HTERT RPE-1 (cell line): Measurements from ENCODE around the gene DTX1.
"Not testable (repeated sequence)": the region's sequence is repeated elsewhere in the genome, so short reads cannot be mapped to it uniquely, and the experiment has no call there.

Experiments
- in situ Hi-C: fragments of 300-500 bp; cut with MboI; formaldehyde crosslinking; loops from 4 replicates; pipeline ENCODE4 v1.14.3; 2020; ENCODE audit warnings: low sequenced_read_pairs

Gene DTX1

GRCh38 chr12:113111247-113111646 is 54.7 kb downstream of the DTX1 start:
- in situ Hi-C loops: no loop called here

GRCh38 chr12:113112043-113112899 is 55.7 kb downstream of the DTX1 start:
- in situ Hi-C loops: no loop called here

DNA sequence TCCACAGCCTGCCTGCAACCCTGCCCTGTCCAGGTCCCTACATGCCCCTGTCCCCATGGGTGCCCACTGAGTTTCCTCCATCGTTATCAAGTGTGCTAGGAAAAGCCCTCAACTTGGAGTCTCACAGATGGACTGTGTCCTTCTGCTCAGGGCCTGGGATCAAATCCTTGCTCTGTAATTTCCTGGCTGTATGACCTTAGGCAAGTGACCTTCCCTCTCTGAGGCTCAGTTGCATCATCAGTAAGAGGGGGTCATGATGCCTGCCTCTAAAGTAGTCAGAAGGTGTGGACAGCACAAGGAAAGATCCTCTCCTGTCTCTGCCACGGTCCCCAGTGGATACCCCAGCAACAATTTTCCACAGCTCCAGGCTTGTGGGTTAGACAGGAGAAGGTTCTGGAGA is 56.9 kb downstream of the DTX1 start:
- in situ Hi-C loops: no loop called here

GRCh38 chr12:113114447-113115178 is 58.1 kb downstream of the DTX1 start:
- in situ Hi-C loops: no loop called here

DNA sequence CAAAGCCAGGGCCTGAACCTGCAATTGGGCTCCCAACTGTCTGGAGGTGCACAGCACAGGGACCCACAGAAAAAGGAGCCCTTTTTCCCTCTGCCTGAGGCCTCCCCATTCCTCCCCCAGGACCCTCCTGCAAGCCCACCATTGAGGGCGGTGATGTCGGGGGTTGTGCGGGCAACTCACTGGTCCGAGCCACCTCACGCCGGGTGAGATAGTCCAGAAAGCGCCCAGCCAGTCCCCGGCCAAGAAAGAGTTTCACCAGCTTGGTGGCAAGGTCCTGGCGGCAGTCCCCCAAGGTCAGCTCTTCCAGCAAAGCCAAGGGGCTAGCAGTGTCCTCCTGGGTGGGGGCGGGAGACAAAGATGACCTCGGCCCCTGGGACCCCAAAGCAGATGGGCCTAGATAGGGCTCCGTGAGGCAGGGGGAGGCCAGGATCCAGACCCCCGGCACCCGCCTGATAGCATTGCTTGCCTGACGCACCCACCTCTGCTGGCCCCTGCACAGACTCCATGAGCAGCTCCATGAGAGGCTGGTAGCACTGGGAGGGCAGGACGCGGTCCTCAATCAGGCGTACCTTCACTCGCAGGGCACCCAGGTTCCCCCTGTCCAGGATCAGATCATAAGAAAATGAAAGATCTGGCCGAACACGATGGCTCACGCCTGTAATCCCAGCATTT is 59.1 kb downstream of the DTX1 start:
- in situ Hi-C loops: no loop called here

GRCh38 chr12:113116875-113117274 is 60.3 kb downstream of the DTX1 start:
- in situ Hi-C loops: no loop called here

GRCh38 chr12:113117684-113118083 is 61.2 kb downstream of the DTX1 start:
- in situ Hi-C loops: not testable (repeated sequence)

DNA sequence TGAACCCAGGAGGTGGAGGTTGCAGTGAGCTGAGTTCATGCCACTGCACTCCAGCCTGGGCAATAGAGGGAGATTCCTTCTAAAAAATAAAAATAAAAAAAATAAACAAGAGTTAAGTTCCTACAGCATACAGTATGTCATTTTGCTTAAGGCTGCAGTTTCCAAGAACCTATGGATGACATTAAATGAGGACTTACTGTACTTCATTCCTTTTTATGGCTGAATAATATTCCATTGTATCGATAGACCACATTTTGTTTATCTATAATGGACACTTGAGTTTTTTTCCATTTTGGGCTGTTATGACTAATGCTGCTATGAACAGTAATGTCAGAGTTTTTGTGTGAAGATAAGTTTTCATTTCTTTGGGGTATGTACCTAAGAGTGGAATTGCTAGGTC is 61.6 kb downstream of the DTX1 start:
- in situ Hi-C loops: no loop called here

GRCh38 chr12:113119980-113120669 is 63.6 kb downstream of the DTX1 start:
- in situ Hi-C loops: no loop called here

DNA sequence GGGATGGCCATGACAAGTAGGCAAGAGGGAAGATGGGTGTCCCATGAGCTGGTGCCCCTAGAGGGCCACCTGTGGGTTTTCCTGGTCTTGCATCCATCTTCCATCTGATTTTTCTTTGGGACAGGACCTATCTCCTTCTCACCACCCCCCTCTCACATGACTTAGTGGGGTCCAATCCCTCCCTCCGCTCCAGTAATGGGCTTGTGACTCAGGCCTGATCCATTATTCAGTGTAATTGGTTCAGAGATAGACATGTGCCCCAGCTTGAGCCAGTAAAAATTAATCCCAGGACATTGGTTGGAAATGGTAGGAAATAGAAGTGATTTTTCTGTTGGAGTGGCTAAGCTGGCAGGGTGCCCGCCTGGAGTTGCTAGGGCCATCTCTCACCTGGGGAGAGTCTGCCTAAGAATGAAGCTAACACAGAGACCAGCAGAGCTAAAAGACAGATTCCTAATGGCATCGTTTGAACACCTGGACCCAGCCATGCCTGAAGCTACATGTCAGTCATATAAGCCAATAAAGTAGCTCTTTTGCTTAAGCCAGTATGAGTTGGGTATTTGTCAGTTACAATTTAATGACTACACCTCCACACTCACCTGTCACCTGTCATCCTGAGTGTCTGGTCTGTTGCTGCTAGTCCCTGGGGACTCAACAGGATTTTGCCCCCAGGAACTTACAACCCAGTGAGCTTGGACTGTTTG is 64.3 kb downstream of the DTX1 start:
- in situ Hi-C loops: no loop called here

DNA sequence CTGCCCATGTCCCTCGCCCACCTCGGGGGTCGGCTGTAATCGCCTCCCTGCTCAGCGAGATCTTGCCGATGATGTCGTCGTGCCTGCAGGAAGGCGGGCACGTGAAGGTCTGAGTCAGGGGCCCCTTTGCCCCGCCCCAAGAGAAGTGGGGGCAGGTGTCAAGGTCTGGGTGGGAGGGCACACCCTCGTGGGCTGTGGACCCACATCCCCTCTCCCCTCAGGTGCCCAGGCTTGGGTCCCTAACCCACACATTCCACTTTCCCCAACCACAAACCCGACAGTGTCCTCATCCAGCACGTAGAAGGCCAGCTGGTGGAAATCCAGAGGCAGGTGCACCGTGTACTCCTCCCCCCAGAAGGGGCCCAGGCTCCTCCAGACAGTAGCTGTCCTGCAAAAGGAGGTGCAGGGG is 71.3 kb downstream of the DTX1 start:
- in situ Hi-C loops: no loop called here

GRCh38 chr12:113128802-113129663 is 72.5 kb downstream of the DTX1 start:
- in situ Hi-C loops: no loop called here

DNA sequence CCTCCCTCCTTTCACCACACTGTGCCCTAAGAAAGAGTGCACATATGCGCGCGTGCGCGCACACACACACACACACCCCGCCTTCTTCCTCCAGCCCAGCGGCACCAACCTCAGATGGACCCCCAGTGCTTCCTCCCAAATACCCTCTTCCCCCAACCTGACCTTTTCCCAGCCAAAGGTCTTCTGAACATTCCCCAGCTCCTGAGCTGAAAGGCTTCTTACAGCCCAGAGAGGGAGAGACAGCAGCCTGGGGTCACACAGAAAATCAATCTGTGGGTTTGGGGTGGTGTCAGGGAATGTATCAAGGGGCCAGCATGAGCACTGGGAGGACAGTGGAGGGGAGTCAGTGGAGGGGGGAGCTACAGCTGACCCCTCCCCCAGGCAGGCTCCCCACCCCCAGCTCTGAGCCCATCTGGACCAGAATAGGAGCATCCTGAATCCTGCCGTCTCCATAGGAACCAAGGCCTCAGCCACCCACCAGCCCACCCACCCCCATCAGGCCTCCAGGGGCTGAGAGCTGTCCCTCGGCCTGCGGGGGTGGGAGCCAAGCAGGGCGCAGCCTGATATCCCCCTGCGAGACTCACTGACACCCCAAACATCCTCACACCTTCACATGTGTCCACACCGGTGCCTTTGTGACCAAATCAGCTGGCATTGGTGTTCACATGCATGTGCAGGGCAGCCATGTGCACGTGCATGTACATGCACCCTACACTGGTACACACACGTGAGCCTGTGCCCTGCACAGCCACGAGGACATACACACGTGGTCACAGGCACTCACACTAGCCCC is 73.3 kb downstream of the DTX1 start:
- in situ Hi-C loops: no loop called here

GRCh38 chr12:113130457-113131135 is 74.1 kb downstream of the DTX1 start:
- in situ Hi-C loops: no loop called here

GRCh38 chr12:113131556-113131955 is 75.0 kb downstream of the DTX1 start:
- in situ Hi-C loops: no loop called here

GRCh38 chr12:113133036-113133435 is 76.5 kb downstream of the DTX1 start:
- in situ Hi-C loops: no loop called here

- in situ Hi-C loops: no loop called here
These were observed 77.1 kb downstream of the DTX1 start for GRCh38 chr12:113133666-113134065.

- in situ Hi-C loops: no loop called here
These were observed 77.5 kb downstream of the DTX1 start for GRCh38 chr12:113134071-113134470.
